Endothelial cell of umbilical vein (primary cell): ENCODE measurements around the gene ADARB2. TPM values are rescaled to one million over a fixed set of nuclear protein-coding genes. Genes with fewer than 3 reads are reported as not detected.

Experiments used
- BruUV-seq: library from RNA; stranded (reverse); fragments of 400-500 nt; replicated peaks from 2 replicates; lab custom pipeline; 2021; lab: Mats Ljungman, UMichigan
- CTCF ChIA-PET: fragments of 300-600, 350-600 bp; sonication (Branson Sonifier 250); formaldehyde crosslinking; loops from one replicate; lab custom pipeline; 2021; ENCODE audit warnings: antibody characterized with exemption, inconsistent platforms; lab: Charles Lee
- POLR2A ChIA-PET: fragments of 300-600, 350-600 bp; sonication (Branson Sonifier 250); formaldehyde crosslinking; loops from one replicate; lab custom pipeline; 2021; ENCODE audit warnings: antibody characterized with exemption, inconsistent platforms; lab: Charles Lee
- DNase-seq: peaks from one replicate; pipeline ENCODE4 v3.0.0-alpha.2; 2011; ENCODE audit warnings: low read depth, low spot score
- FAIRE-seq: peaks from 2 replicates; lab custom pipeline; 2011; peaks lifted over from hg19 to GRCh38; lab: Jason Lieb, UNC
- H2AFZ ChIP-seq: 2 replicates; pipeline ENCODE4 v1.6.0; 2012; ENCODE audit warnings: low read depth, low read length, control low read depth, inconsistent platforms
- H3K27ac ChIP-seq: 2 replicates; pipeline ENCODE4 v1.5.1; 2011; ENCODE audit warnings: low read depth, mild to moderate bottlenecking, control low read depth, low read length, moderate library complexity; ENCODE audit not compliant: insufficient read depth
- H3K27me3 ChIP-seq, 2 experiments: 2 replicates each; pipeline versions ENCODE4 v1.6.0 to v1.6.1; 2011; ENCODE audit warnings: low read length in 2 of 2, mixed read lengths in 1 of 2; ENCODE audit not compliant: control insufficient read depth in 2 of 2, insufficient read depth in 2 of 2
- H3K36me3 ChIP-seq, 2 experiments: 2 replicates in 1 of 2; 3 replicates in 1 of 2; pipeline ENCODE4 v1.5.1; 2011; ENCODE audit warnings: low read length in 2 of 2, mild to moderate bottlenecking in 1 of 2, moderate library complexity in 1 of 2; ENCODE audit not compliant: control insufficient read depth in 2 of 2, insufficient read depth in 2 of 2; ENCODE audit errors: extremely low read depth in 1 of 2
- H3K4me1 ChIP-seq: 3 replicates; pipeline ENCODE4 v1.5.1; 2011; ENCODE audit warnings: mild to moderate bottlenecking, low read length; ENCODE audit not compliant: control insufficient read depth, insufficient read depth; ENCODE audit errors: extremely low read depth
- H3K4me2 ChIP-seq: 2 replicates; pipeline ENCODE4 v1.6.1; 2011; ENCODE audit warnings: low read length, control low read depth, mixed read lengths; ENCODE audit not compliant: insufficient read depth
- H3K4me3 ChIP-seq, 3 experiments: fragments of 200-600 bp in 1 of 3; sonication (generic), shearing (Covaris generic) in 1 of 3; replicated peaks in 1 of 3; 2 replicates each; pipeline ENCODE4 v1.5.1; 2011 to 2016; ENCODE audit warnings: control low read depth in 3 of 3, low read length in 3 of 3, mild to moderate bottlenecking in 2 of 3, inconsistent platforms in 1 of 3, low read depth in 1 of 3, moderate library complexity in 1 of 3; ENCODE audit not compliant: insufficient read depth in 1 of 3
- H3K79me2 ChIP-seq: 2 replicates; pipeline ENCODE4 v1.6.0; 2012; ENCODE audit warnings: low read length, inconsistent platforms; ENCODE audit not compliant: control insufficient read depth, insufficient read depth
- H3K9ac ChIP-seq: replicated peaks from 2 replicates; pipeline ENCODE3; 2011; ENCODE audit warnings: low read length, control low read depth; ENCODE audit not compliant: insufficient read depth; ENCODE audit errors: extremely low read depth
- H3K9me1 ChIP-seq: replicated peaks from 3 replicates; pipeline ENCODE4 v1.6.0; 2011; ENCODE audit warnings: mild to moderate bottlenecking, low read length; ENCODE audit not compliant: control insufficient read depth, insufficient read depth; ENCODE audit errors: extremely low read depth
- H3K9me3 ChIP-seq: replicated peaks from 2 replicates; pipeline ENCODE4 v1.5.1; 2012; ENCODE audit warnings: low read length, inconsistent platforms; ENCODE audit not compliant: control insufficient read depth, insufficient read depth
- H4K20me1 ChIP-seq: replicated peaks from 2 replicates; pipeline ENCODE3; 2011; ENCODE audit warnings: mild to moderate bottlenecking, low read length; ENCODE audit not compliant: control insufficient read depth, insufficient read depth; ENCODE audit errors: extremely low read depth
- CTCF ChIP-seq, 2 donors: IDR thresholded peaks; 1 replicate in 1 of 2; 2 replicates in 1 of 2; pipeline ENCODE4 v1.5.1; 2011; ENCODE audit warnings: low read length in 2 of 2, mild to moderate bottlenecking in 2 of 2, moderate library complexity in 2 of 2, control low read depth in 1 of 2, inconsistent platforms in 1 of 2, low read depth in 1 of 2; ENCODE audit not compliant: insufficient read depth in 1 of 2; ENCODE audit errors: extremely low read depth in 1 of 2
- EZH2 ChIP-seq: IDR thresholded peaks from 2 replicates; pipeline ENCODE4 v1.6.1; 2012; ENCODE audit warnings: borderline replicate concordance, low read depth, mild to moderate bottlenecking, moderate library complexity, low read length, inconsistent platforms; ENCODE audit not compliant: severe bottlenecking
- FOS ChIP-seq: IDR thresholded peaks from 2 replicates; pipeline ENCODE4 v1.6.1; 2011; ENCODE audit warnings: mild to moderate bottlenecking, low read length, moderate library complexity, borderline replicate concordance; ENCODE audit not compliant: insufficient read depth
- GATA2 ChIP-seq: IDR thresholded peaks from 2 replicates; pipeline ENCODE4 v1.7.0; 2011; ENCODE audit warnings: low read depth, mild to moderate bottlenecking, moderate library complexity, mixed read lengths, low read length; ENCODE audit not compliant: insufficient read length, insufficient read depth
- JUN ChIP-seq: IDR thresholded peaks from 2 replicates; pipeline ENCODE4 v1.6.1; 2011; ENCODE audit warnings: borderline replicate concordance, low read depth; ENCODE audit not compliant: insufficient read length, insufficient read depth
- MAX ChIP-seq: IDR thresholded peaks from 2 replicates; pipeline ENCODE4 v1.6.1; 2011; ENCODE audit not compliant: insufficient read depth, insufficient read length
- MYC ChIP-seq: IDR thresholded peaks from one replicate; pipeline ENCODE4 v1.6.1; 2011; ENCODE audit warnings: mild to moderate bottlenecking, low read depth, low read length
- POLR2A ChIP-seq: IDR thresholded peaks from 2 replicates; pipeline ENCODE4 v1.6.1; 2012; ENCODE audit warnings: low read depth, mild to moderate bottlenecking, control low read depth, low read length
- POLR2AphosphoS5 ChIP-seq: IDR thresholded peaks from 2 replicates; pipeline ENCODE4 v1.6.1; 2012; ENCODE audit warnings: low read depth, mild to moderate bottlenecking, control low read depth, low read length, moderate library complexity; ENCODE audit not compliant: insufficient read depth
- dilution Hi-C: fragments of 300-500 bp; cut with MboI; formaldehyde crosslinking; loops from one replicate; pipeline ENCODE4 v1.15.0; 2019; ENCODE audit warnings: low sequenced_read_pairs; ENCODE audit not compliant: extremely low pct_ligation_motif_present
- intact Hi-C: fragments of 100-400 bp; cut with micrococcal nuclease; formaldehyde crosslinking; loops from one replicate; pipeline ENCODE4 v1.10.0; 2022
- polyA plus RNA-seq, 4 experiments: library from polyadenylated mRNA; depleted of rRNA in 3 of 4; stranded (reverse) in 3 of 4; unstranded in 1 of 4; fragments of >200 nt; gene quantifications; 2 replicates each; pipeline versions ENCODE4 v1.2.1 to v1.2.3, GENCODE V29; 2011 to 2012; ENCODE audit warnings: missing spikeins in 1 of 4
- total RNA-seq: library from RNA; stranded (reverse); gene quantifications from 2 replicates; pipeline ENCODE4 v1.2.3, GENCODE V29; 2021

Gene ADARB2
- total and polyA plus RNA-seq, 2 donors (not counting 3 experiments of a cell fraction or from before 2014, with no cell fraction given) = not detected

- no peak for FAIRE-seq
- Histone ChIP-seq H3K79me2 (no peaks in the 10 kb centered on the region), H3K27ac (no peak overlapping the region), H3K9me3 (peaks cover 9% of the 10 kb centered on the region), H3K27me3 (no peaks in the 10 kb centered on the region), H3K4me3 (no peak overlapping the region), H3K36me3 (no peaks in the 10 kb centered on the region), H3K9ac (no peak overlapping the region), H3K4me2 (no peak overlapping the region), H4K20me1 (no peaks in the 10 kb centered on the region), H3K9me1 (no peaks in the 10 kb centered on the region), H2AFZ (no peak overlapping the region), H3K4me1 (no peaks in the 10 kb centered on the region)
- POLR2A ChIA-PET = no interaction called here
- intact Hi-C loops = no loop called here
- CTCF ChIA-PET = no interaction called here
- no peak for DNase-seq
- dilution Hi-C loops = no loop called here
- no peak for TF ChIP-seq MAX
- no peak for TF ChIP-seq POLR2AphosphoS5
- TF ChIP-seq CTCF (IDR thresholded peaks at IDR 0.05; ENCODE audit: extremely low read depth in 1 of 2, insufficient read depth in 1 of 2, low read depth in 1 of 2, low read length in 2 of 2) = no peak
- TF ChIP-seq EZH2 = no peak
- TF ChIP-seq FOS = no peak
- no peak for TF ChIP-seq GATA2
- no peak for TF ChIP-seq POLR2A
- TF ChIP-seq JUN = no peak
- no peak for TF ChIP-seq MYC
- no TSS peak for BruUV-seq
These were observed 93.1 kb downstream of the ADARB2 start for GRCh38 chr10:1644191-1644711.
